B cell (primary cell): Measurements from ENCODE around the gene MTHFSD. TPM values are rescaled to one million over a fixed set of nuclear protein-coding genes. Genes with fewer than 3 reads are reported as not detected.

Source experiments
- ATAC-seq: fragments of 200-7000 bp; cut with Tn5 transposase; one replicate; pipeline ENCODE4 v1.10.0; 2021; ENCODE audit warnings: low read depth, mild to moderate bottlenecking, moderate number of reproducible peaks, moderate library complexity
- CTCF ChIA-PET: fragments of 350-600 bp; sonication (Branson Sonifier 250); formaldehyde crosslinking; loops from one replicate; lab custom pipeline; 2021; ENCODE audit warnings: antibody characterized with exemption, inconsistent platforms; lab: Charles Lee
- POLR2A ChIA-PET: fragments of 350-600 bp; sonication (Branson Sonifier 250); formaldehyde crosslinking; loops from one replicate; lab custom pipeline; 2021; ENCODE audit warnings: antibody characterized with exemption; lab: Charles Lee
- DNase-seq: peaks from one replicate; pipeline ENCODE4 v3.0.0; 2013
- H2AFZ ChIP-seq: 2 replicates; pipeline ENCODE4 v1.6.1; 2012; ENCODE audit warnings: mild to moderate bottlenecking, low read depth, low read length; ENCODE audit not compliant: insufficient read depth, poor library complexity, severe bottlenecking
- H3K27ac ChIP-seq, 2 donors: 1 replicate in 1 of 2; 2 replicates in 1 of 2; pipeline ENCODE4 v1.5.1; 2012 to 2013; ENCODE audit warnings: low read length in 2 of 2, mild to moderate bottlenecking in 2 of 2, moderate library complexity in 1 of 2
- H3K27me3 ChIP-seq, 4 experiments: fragments of 200-600 bp in 1 of 4; sonication (generic) in 1 of 4; replicated peaks in 1 of 4; 1 replicate in 2 of 4; 2 replicates in 2 of 4; pipeline versions ENCODE4 v1.6.1 to v1.7.0; 2013 to 2016; ENCODE audit warnings: low read length in 3 of 4, mild to moderate bottlenecking in 2 of 4, mixed read lengths in 1 of 4, moderate library complexity in 1 of 4; ENCODE audit not compliant: insufficient read depth in 4 of 4, control insufficient read depth in 3 of 4; ENCODE audit errors: control extremely low read depth in 1 of 4
- H3K36me3 ChIP-seq, 2 experiments: replicated peaks in 1 of 2; 1 replicate in 1 of 2; 2 replicates in 1 of 2; pipeline versions ENCODE4 v1.6.1 to v1.7.1; 2013; ENCODE audit warnings: low read length in 1 of 2; ENCODE audit not compliant: insufficient read depth in 2 of 2, control insufficient read depth in 1 of 2; ENCODE audit errors: control extremely low read depth in 1 of 2, extremely low read depth in 1 of 2
- H3K4me1 ChIP-seq, 2 donors: fragments of 200-600 bp in 1 of 2; sonication (generic) in 1 of 2; 1 replicate in 1 of 2; 2 replicates in 1 of 2; pipeline versions ENCODE4 v1.5.1 to v1.6.1; 2013 to 2017; ENCODE audit warnings: low read length in 2 of 2; ENCODE audit not compliant: control insufficient read depth in 2 of 2, insufficient read depth in 2 of 2
- H3K4me2 ChIP-seq: replicated peaks from 2 replicates; pipeline ENCODE3; 2012; ENCODE audit warnings: mild to moderate bottlenecking, low read depth, low read length; ENCODE audit not compliant: poor library complexity, severe bottlenecking
- H3K4me3 ChIP-seq, 5 experiments: fragments of 200-600 bp in 1 of 5; sonication (generic) in 1 of 5; 1 replicate in 3 of 5; 2 replicates in 2 of 5; pipeline versions ENCODE4 v1.5.1 to v1.7.0; 2011 to 2016; ENCODE audit warnings: low read length in 4 of 5, mild to moderate bottlenecking in 4 of 5, low read depth in 2 of 5, control low read depth in 1 of 5, moderate library complexity in 1 of 5; ENCODE audit not compliant: insufficient read depth in 1 of 5; ENCODE audit errors: control extremely low read depth in 1 of 5, extremely low read depth in 1 of 5
- H3K79me2 ChIP-seq: fragments of 200-600 bp; sonication (generic); one replicate; pipeline ENCODE4 v1.6.0; 2016; ENCODE audit warnings: low read length; ENCODE audit not compliant: control insufficient read depth, insufficient read depth
- H3K9ac ChIP-seq: fragments of 200-600 bp; sonication (generic); 2 replicates; pipeline ENCODE4 v1.6.1; 2017; ENCODE audit warnings: mild to moderate bottlenecking, low read length, moderate library complexity
- H3K9me3 ChIP-seq, 3 donors: one replicate each; pipeline versions ENCODE4 v1.6.1 to v1.7.1; 2013; ENCODE audit warnings: low read length in 2 of 3; ENCODE audit not compliant: control insufficient read depth in 2 of 3, insufficient read depth in 1 of 3; ENCODE audit errors: control extremely low read depth in 1 of 3
- H4K20me1 ChIP-seq: 2 replicates; pipeline ENCODE4 v1.6.0; 2012; ENCODE audit warnings: mild to moderate bottlenecking, low read length; ENCODE audit not compliant: insufficient read depth, control insufficient read depth, poor library complexity, severe bottlenecking
- H3K27ac Mint-ChIP-seq: one replicate; pipeline ENCODE4 v1.8.0; 2021; ENCODE audit warnings: mixed read lengths
- H3K27me3 Mint-ChIP-seq: one replicate; pipeline ENCODE4 v1.8.0; 2021; ENCODE audit warnings: mixed read lengths
- H3K4me1 Mint-ChIP-seq: one replicate; pipeline ENCODE4 v1.8.0; 2021; ENCODE audit warnings: mixed read lengths
- H3K4me3 Mint-ChIP-seq: one replicate; pipeline ENCODE4 v1.8.0; 2021; ENCODE audit warnings: mixed read lengths
- H3K9me3 Mint-ChIP-seq: one replicate; pipeline ENCODE4 v1.8.0; 2022; ENCODE audit warnings: mixed read lengths; ENCODE audit not compliant: insufficient read depth
- CTCF ChIP-seq: fragments of 200-600 bp; IDR thresholded peaks from one replicate; pipeline ENCODE4 v1.8.0; 2022; ENCODE audit warnings: antibody characterized with exemption, mild to moderate bottlenecking
- EZH2 ChIP-seq: IDR thresholded peaks from 2 replicates; pipeline ENCODE4 v1.6.1; 2012; ENCODE audit warnings: borderline replicate concordance, low read depth, mild to moderate bottlenecking, moderate library complexity, low read length; ENCODE audit not compliant: insufficient read depth, poor library complexity, severe bottlenecking
- WGBS: methylation state at CpG from one replicate; pipeline ENCODE4 v1.1.5; 2013; ENCODE audit warnings: missing lambda C conversion rate; ENCODE audit not compliant: insufficient coverage; 5-methylcytosine and 5-hydroxymethylcytosine counted together
- intact Hi-C: fragments of 100-400 bp; cut with micrococcal nuclease; formaldehyde crosslinking; loops from one replicate; pipeline ENCODE4 v1.10.0; 2022
- polyA plus RNA-seq: library from polyadenylated mRNA; depleted of rRNA; stranded (reverse); fragments of >200 nt; gene quantifications from 2 replicates; pipeline ENCODE4 v1.2.3, GENCODE V29; 2012
- total RNA-seq, 2 donors: library from RNA; stranded (reverse); fragments of 120-200 nt in 1 of 2; gene quantifications; 1 replicate in 1 of 2; 2 replicates in 1 of 2; pipeline versions ENCODE4 v1.2.3 to v1.2.4, GENCODE V29; 2013 to 2022

The MTHFSD gene
- total and polyA plus RNA-seq, 2 donors (not counting 1 experiment from before 2014, with no cell fraction given), result 21.5 to 42.0 TPM

GRCh38 chr16:86549076-86549892, 5.8 kb downstream of the MTHFSD start:
- Mint-ChIP-seq H3K27ac (no peak overlapping the region), H3K4me1 (peaks cover 10% of the 10 kb centered on the region), H3K4me3 (no peak overlapping the region), H3K27me3 (no peaks in the 10 kb centered on the region), H3K9me3 (no peaks in the 10 kb centered on the region)
- DNase-seq, result no peak
- no peaks in the 10 kb centered on the region for H3K27me3 ChIP-seq
- peaks cover 8% of the 10 kb centered on the region for H3K79me2 ChIP-seq
- TF ChIP-seq EZH2 (no peak), CTCF (no peak)
- 78% methylated on average over 6 of the region's 8 CpGs for WGBS
- no peaks in the 10 kb centered on the region for H4K20me1 ChIP-seq
- intact Hi-C loops, result no loop called here
- H3K4me1 ChIP-seq, result peaks cover 3 to 5% of the 10 kb centered on the region in 2 donors
- ChIA-PET CTCF (no interaction called here), POLR2A (no interaction called here)
- no peak overlapping the region for H3K9ac ChIP-seq
- H3K4me2 ChIP-seq, result no peak overlapping the region
- H3K4me3 ChIP-seq, result no peak overlapping the region
- H3K36me3 ChIP-seq, result peaks cover 0 to 45% of the 10 kb centered on the region in 2 experiments
- no peak for ATAC-seq
- no peak overlapping the region for H3K27ac ChIP-seq
- H2AFZ ChIP-seq, result no peak overlapping the region
- no peaks in the 10 kb centered on the region for H3K9me3 ChIP-seq

- Mint-ChIP-seq H3K4me3 (no peak overlapping the region), H3K27ac (no peak overlapping the region), H3K4me1 (no peaks in the 10 kb centered on the region), H3K27me3 (no peaks in the 10 kb centered on the region), H3K9me3 (no peaks in the 10 kb centered on the region)
- H3K4me1 ChIP-seq, result no peaks in the 10 kb centered on the region
- TF ChIP-seq CTCF, result no peak
- no peak for TF ChIP-seq EZH2
- no peak overlapping the region for H3K4me3 ChIP-seq
- ChIA-PET CTCF (no interaction called here), POLR2A (no interaction called here)
- peaks cover 0 to 58% of the 10 kb centered on the region in 2 experiments for H3K36me3 ChIP-seq
- H3K9ac ChIP-seq, result no peak overlapping the region
- DNase-seq (no peak), ATAC-seq (no peak)
- H3K27me3 ChIP-seq, result no peaks in the 10 kb centered on the region
- H3K9me3 ChIP-seq, result no peaks in the 10 kb centered on the region
- intact Hi-C loops, result no loop called here
- 97% methylated on average over 8 of the region's 11 CpGs for WGBS
- no peak overlapping the region for H3K4me2 ChIP-seq
- peaks cover 8% of the 10 kb centered on the region for H3K79me2 ChIP-seq
- no peak overlapping the region for H3K27ac ChIP-seq
- H4K20me1 ChIP-seq, result no peaks in the 10 kb centered on the region
- H2AFZ ChIP-seq, result no peak overlapping the region
Observed at GRCh38 chr16:86547286-86547685, 7.7 kb downstream of the MTHFSD start.
